ENCODE data around the gene KBTBD13.

Gene KBTBD13

GRCh38 chr15:65115542-65115941 is 39.0 kb downstream of the KBTBD13 start:
- no peak for DNase-seq

Measured in inflammatory macrophage (primary cell).